NT2/D1 (cell line): ENCODE results near the gene SHC3.

Experiments
- DNase-seq: peaks from one replicate; pipeline ENCODE4 v3.0.0-alpha.2; 2011; ENCODE audit warnings: low read depth, low spot score
- H3K27me3 ChIP-seq: 2 replicates; pipeline ENCODE4 v1.6.0; 2011; ENCODE audit warnings: mild to moderate bottlenecking; ENCODE audit not compliant: insufficient read length, insufficient read depth
- H3K36me3 ChIP-seq: 2 replicates; pipeline ENCODE4 v1.6.1; 2011; ENCODE audit warnings: mild to moderate bottlenecking, low read length, mixed read lengths; ENCODE audit not compliant: insufficient read depth, insufficient read length
- H3K4me1 ChIP-seq: 2 replicates; pipeline ENCODE4 v1.5.1; 2011; ENCODE audit not compliant: insufficient read depth, insufficient read length
- H3K4me3 ChIP-seq: 2 replicates; pipeline ENCODE4 v1.5.1; 2011; ENCODE audit warnings: low read depth; ENCODE audit not compliant: insufficient read length
- H3K9ac ChIP-seq: 2 replicates; pipeline ENCODE4 v1.6.0; 2011; ENCODE audit warnings: low read depth; ENCODE audit not compliant: insufficient read length
- H3K9me3 ChIP-seq: 2 replicates; pipeline ENCODE4 v1.5.1; 2011; ENCODE audit warnings: mild to moderate bottlenecking, low read length; ENCODE audit not compliant: insufficient read depth
- SUZ12 ChIP-seq: IDR thresholded peaks from 2 replicates; pipeline ENCODE4 v1.6.1; 2011; ENCODE audit not compliant: insufficient read length, insufficient read depth; ENCODE audit errors: extremely low read depth
- YY1 ChIP-seq: IDR thresholded peaks from 2 replicates; pipeline ENCODE4 v1.6.1; 2011; ENCODE audit not compliant: insufficient read length, insufficient read depth
- ZNF274 ChIP-seq: IDR thresholded peaks from 2 replicates; pipeline ENCODE4 v1.6.1; 2011; ENCODE audit warnings: mild to moderate bottlenecking, low read depth, low read length

The SHC3 gene

GRCh38 chr9:89177012-89177943, 1.3 kb downstream of the SHC3 start:
- TF ChIP-seq SUZ12 (peak; percentile 41), YY1 (no peak), ZNF274 (no peak)
- no peaks in the 10 kb centered on the region for H3K36me3 ChIP-seq
- H3K27me3 ChIP-seq: peaks cover 26% of the 10 kb centered on the region
- no peaks in the 10 kb centered on the region for H3K9me3 ChIP-seq
- peak overlapping the region; percentile 79 for H3K9ac ChIP-seq
- H3K4me1 ChIP-seq: no peaks in the 10 kb centered on the region
- H3K4me3 ChIP-seq: peak overlapping the region; percentile 60
- DNase-seq: no peak

- Histone ChIP-seq H3K9me3 (no peaks in the 10 kb centered on the region), H3K4me3 (no peak overlapping the region), H3K9ac (no peak overlapping the region), H3K4me1 (no peaks in the 10 kb centered on the region), H3K27me3 (peaks cover 26% of the 10 kb centered on the region), H3K36me3 (no peaks in the 10 kb centered on the region)
- TF ChIP-seq YY1: no peak
- no peak for TF ChIP-seq SUZ12
- no peak for TF ChIP-seq ZNF274
- DNase-seq: no peak
Measured at GRCh38 chr9:89175828-89176261, 2.8 kb downstream of the SHC3 start.

GRCh38 chr9:89174291-89174690, 4.3 kb downstream of the SHC3 start:
- H3K4me3 ChIP-seq: no peak overlapping the region
- no peaks in the 10 kb centered on the region for H3K4me1 ChIP-seq
- DNase-seq: no peak
- TF ChIP-seq YY1 (no peak), ZNF274 (no peak), SUZ12 (no peak)
- H3K27me3 ChIP-seq: peaks cover 26% of the 10 kb centered on the region
- H3K9me3 ChIP-seq: no peaks in the 10 kb centered on the region
- H3K36me3 ChIP-seq: no peaks in the 10 kb centered on the region
- no peak overlapping the region for H3K9ac ChIP-seq

GRCh38 chr9:89173072-89173471, 5.5 kb downstream of the SHC3 start:
- Histone ChIP-seq H3K27me3 (peaks cover 22% of the 10 kb centered on the region), H3K9me3 (no peaks in the 10 kb centered on the region), H3K4me3 (no peak overlapping the region), H3K9ac (no peak overlapping the region), H3K36me3 (no peaks in the 10 kb centered on the region), H3K4me1 (no peaks in the 10 kb centered on the region)
- no peak for DNase-seq
- no peak for TF ChIP-seq YY1
- TF ChIP-seq ZNF274: no peak
- TF ChIP-seq SUZ12: no peak

GRCh38 chr9:89172398-89172797, 6.2 kb downstream of the SHC3 start:
- peaks cover 17% of the 10 kb centered on the region for H3K27me3 ChIP-seq
- H3K4me3 ChIP-seq: no peak overlapping the region
- no peak for DNase-seq
- H3K36me3 ChIP-seq: no peaks in the 10 kb centered on the region
- H3K9ac ChIP-seq: no peak overlapping the region
- no peaks in the 10 kb centered on the region for H3K9me3 ChIP-seq
- H3K4me1 ChIP-seq: no peaks in the 10 kb centered on the region
- TF ChIP-seq YY1 (no peak), ZNF274 (no peak), SUZ12 (no peak)

GRCh38 chr9:89171693-89172092, 6.9 kb downstream of the SHC3 start:
- peaks cover 9% of the 10 kb centered on the region for H3K27me3 ChIP-seq
- H3K36me3 ChIP-seq: no peaks in the 10 kb centered on the region
- H3K4me3 ChIP-seq: no peak overlapping the region
- DNase-seq: no peak
- no peaks in the 10 kb centered on the region for H3K4me1 ChIP-seq
- no peak for TF ChIP-seq SUZ12
- TF ChIP-seq YY1: no peak
- no peak for TF ChIP-seq ZNF274
- H3K9me3 ChIP-seq: no peaks in the 10 kb centered on the region
- H3K9ac ChIP-seq: no peak overlapping the region

GRCh38 chr9:89171231-89171630, 7.4 kb downstream of the SHC3 start:
- Histone ChIP-seq H3K9me3 (no peaks in the 10 kb centered on the region), H3K9ac (no peak overlapping the region), H3K36me3 (no peaks in the 10 kb centered on the region), H3K4me1 (no peaks in the 10 kb centered on the region), H3K4me3 (no peak overlapping the region), H3K27me3 (peaks cover 5% of the 10 kb centered on the region)
- TF ChIP-seq YY1: no peak
- no peak for TF ChIP-seq SUZ12
- TF ChIP-seq ZNF274: no peak
- no peak for DNase-seq
